GM12878 (cell line): ENCODE data around the gene ARHGAP9.

Experiments
- BRCA1 ChIP-seq: IDR thresholded peaks from 2 replicates; pipeline ENCODE4 v1.6.1; 2011; ENCODE audit warnings: low read depth, low read length, improper control_type of control experiment
- CBX5 ChIP-seq: sonication (generic); IDR thresholded peaks from 2 replicates; pipeline ENCODE4 v1.6.1; 2016; ENCODE audit warnings: low read depth, moderate library complexity, mild to moderate bottlenecking, inconsistent platforms
- CEBPB ChIP-seq, 2 experiments: fragments of 150-350 bp in 1 of 2; IDR thresholded peaks; 2 replicates each; pipeline ENCODE4 v1.6.1; 2012 to 2014; ENCODE audit warnings: low read depth in 2 of 2, low read length in 2 of 2, borderline replicate concordance in 1 of 2, inconsistent platforms in 1 of 2
- CTCF ChIP-seq, 3 experiments: IDR thresholded peaks in 2 of 3; conservative IDR thresholded peaks in 1 of 3; 2 replicates each; pipeline ENCODE4 v1.5.1; 2011; ENCODE audit warnings: low read depth in 3 of 3, low read length in 3 of 3, mild to moderate bottlenecking in 3 of 3, control low read depth in 2 of 3, moderate library complexity in 2 of 3, inconsistent platforms in 1 of 3, mixed read lengths in 1 of 3; ENCODE audit not compliant: control insufficient read depth in 2 of 3, insufficient read depth in 1 of 3; ENCODE audit errors: extremely low read depth in 1 of 3
- FOS ChIP-seq: IDR thresholded peaks from 3 replicates; pipeline ENCODE4 v1.6.1; 2011; ENCODE audit warnings: borderline replicate concordance; ENCODE audit not compliant: insufficient read length; ENCODE audit errors: extremely low read depth
- IRF4 ChIP-seq: IDR thresholded peaks from 2 replicates; pipeline ENCODE4 v1.6.1; 2011; ENCODE audit warnings: low read depth, low read length
- PAX8 ChIP-seq: fragments of 450-650 bp; IDR thresholded peaks from 2 replicates; pipeline ENCODE4 v1.6.1; 2017; ENCODE audit warnings: mild to moderate bottlenecking, moderate library complexity
- REST ChIP-seq: IDR thresholded peaks from 2 replicates; pipeline ENCODE4 v1.6.1; 2012; ENCODE audit warnings: mild to moderate bottlenecking, low read depth, low read length
- SP1 ChIP-seq: IDR thresholded peaks from one replicate; pipeline ENCODE4 v1.6.1; 2011; ENCODE audit warnings: low read depth, low read length
- ZNF207 ChIP-seq: fragments of 450-650 bp; IDR thresholded peaks from 2 replicates; pipeline ENCODE4 v1.6.1; 2014; ENCODE audit warnings: antibody characterized with exemption, mild to moderate bottlenecking, borderline replicate concordance
- ZNF274 ChIP-seq: IDR thresholded peaks from one replicate; pipeline ENCODE4 v1.8.0; 2011; ENCODE audit not compliant: insufficient read length, insufficient read depth

GRCh38 chr12:57464569-57464968 is 15.1 kb downstream of the ARHGAP9 start:
- TF ChIP-seq IRF4: no peak
- no peak for TF ChIP-seq ZNF274
- no peak for TF ChIP-seq FOS
- TF ChIP-seq CBX5: no peak
- no peak for TF ChIP-seq BRCA1
- no peak for TF ChIP-seq ZNF207
- no peak for TF ChIP-seq CTCF (IDR thresholded peaks at IDR 0.05 in 2 of 3, conservative IDR thresholded peaks at IDR 0.05 in 1 of 3; ENCODE audit: control insufficient read depth in 2 of 3, extremely low read depth in 1 of 3, insufficient read depth in 1 of 3, low read depth in 3 of 3, low read length in 3 of 3)
- TF ChIP-seq PAX8: no peak
- TF ChIP-seq CEBPB (IDR thresholded peaks at IDR 0.05; ENCODE audit: borderline replicate concordance in 1 of 2, low read depth in 2 of 2, low read length in 2 of 2): no peak
- no peak for TF ChIP-seq SP1
- no peak for TF ChIP-seq REST
